Activated CD8-positive, alpha-beta memory T cell treated with anti-CD3 and anti-CD28 coated beads, Interleukin-2, amount 10 ng/mL, durations not matched to agents 7 days and 5 days (primary cell): ENCODE measurements around the gene RANBP3. TPM values are rescaled to one million over a fixed set of nuclear protein-coding genes. Genes with fewer than 3 reads are reported as not detected.

Source experiments
- ATAC-seq: fragments of 150-1000 bp; cut with Tn5 transposase; one replicate; pipeline ENCODE4 v1.10.0; 2021; ENCODE audit warnings: moderate library complexity
- CTCF ChIA-PET: fragments of 350-600 bp; sonication (Branson Sonifier 250); formaldehyde crosslinking; loops from one replicate; lab custom pipeline; 2021; ENCODE audit warnings: antibody characterized with exemption; lab: Charles Lee
- DNase-seq: peaks from one replicate; pipeline ENCODE4 v3.0.0-alpha.2; 2020
- H3K27ac Mint-ChIP-seq: one replicate; pipeline ENCODE4 v1.8.0; 2021; ENCODE audit warnings: mild to moderate bottlenecking, mixed read lengths
- H3K27me3 Mint-ChIP-seq: one replicate; pipeline ENCODE4 v1.8.0; 2021; ENCODE audit warnings: mixed read lengths
- H3K36me3 Mint-ChIP-seq: one replicate; pipeline ENCODE4 v1.8.0; 2021; ENCODE audit warnings: mild to moderate bottlenecking, mixed read lengths
- H3K4me1 Mint-ChIP-seq: one replicate; pipeline ENCODE4 v1.8.0; 2021; ENCODE audit warnings: mixed read lengths
- H3K4me3 Mint-ChIP-seq: one replicate; pipeline ENCODE4 v1.8.0; 2021; ENCODE audit warnings: mild to moderate bottlenecking, moderate library complexity, mixed read lengths
- H3K9me3 Mint-ChIP-seq: one replicate; pipeline ENCODE4 v1.8.0; 2022; ENCODE audit warnings: low read depth, mixed read lengths
- total RNA-seq, 2 experiments: library from RNA; stranded (reverse); gene quantifications; one replicate each; pipeline ENCODE4 v1.2.3, GENCODE V29; 2021

Gene RANBP3
- total RNA-seq, 2 experiments from 2014 or later, result 97.8 to 108 TPM

GRCh38 chr19:5943045-5943444 lies 34.9 kb downstream of the RANBP3 start:
- no peak overlapping the region for H3K27ac Mint-ChIP-seq

GRCh38 chr19:5941673-5942072 lies 36.3 kb downstream of the RANBP3 start:
- H3K27me3 Mint-ChIP-seq, result no peaks in the 10 kb centered on the region
- no peaks in the 10 kb centered on the region for H3K9me3 Mint-ChIP-seq
- H3K36me3 Mint-ChIP-seq, result peaks cover 4% of the 10 kb centered on the region
- no peak overlapping the region for H3K27ac Mint-ChIP-seq
- ATAC-seq (no peak), DNase-seq (no peak)
- CTCF ChIA-PET, result interaction anchor here (1.1 kb wide), 1 partner anchor 26 kb away, joined by 3 read pairs; no protein-coding TSS in a partner anchor
- no peak overlapping the region for H3K4me3 Mint-ChIP-seq
- H3K4me1 Mint-ChIP-seq, result peaks cover 2% of the 10 kb centered on the region

More at GRCh38 chr19:5943045-5943444, 34.9 kb downstream of the RANBP3 start:
- DNase-seq, result no peak
- CTCF ChIA-PET, result no interaction called here
- Mint-ChIP-seq H3K9me3 (no peaks in the 10 kb centered on the region), H3K4me3 (no peak overlapping the region), H3K4me1 (peaks cover 8% of the 10 kb centered on the region), H3K36me3 (peaks cover 3% of the 10 kb centered on the region), H3K27me3 (no peaks in the 10 kb centered on the region)
- ATAC-seq, result no peak

- no peak for ATAC-seq
- Mint-ChIP-seq H3K4me3 (no peak overlapping the region), H3K9me3 (no peaks in the 10 kb centered on the region), H3K27ac (no peak overlapping the region), H3K4me1 (peaks cover 2% of the 10 kb centered on the region), H3K36me3 (peaks cover 6% of the 10 kb centered on the region), H3K27me3 (no peaks in the 10 kb centered on the region)
- CTCF ChIA-PET, result interaction anchor here (1.1 kb wide), 1 partner anchor 27 kb away, joined by 3 read pairs; no protein-coding TSS in a partner anchor
- DNase-seq, result no peak
Observed at GRCh38 chr19:5940260-5941208, 37.4 kb downstream of the RANBP3 start.

GRCh38 chr19:5937550-5937949 lies 40.4 kb downstream of the RANBP3 start:
- Mint-ChIP-seq H3K9me3 (no peaks in the 10 kb centered on the region), H3K27me3 (no peaks in the 10 kb centered on the region), H3K4me1 (no peaks in the 10 kb centered on the region), H3K36me3 (peaks cover 6% of the 10 kb centered on the region), H3K4me3 (no peak overlapping the region), H3K27ac (no peak overlapping the region)
- DNase-seq (no peak), ATAC-seq (no peak)
- CTCF ChIA-PET, result interaction anchor here (0.7 to 2.2 kb wide), 4 partner anchors 30 to 134 kb away, joined by 3 to 6 read pairs (median 3); no protein-coding TSS in a partner anchor

GRCh38 chr19:5936292-5936592 lies 41.7 kb downstream of the RANBP3 start:
- Mint-ChIP-seq H3K9me3 (no peaks in the 10 kb centered on the region), H3K27me3 (no peaks in the 10 kb centered on the region), H3K4me3 (no peak overlapping the region), H3K27ac (no peak overlapping the region), H3K36me3 (peaks cover 7% of the 10 kb centered on the region), H3K4me1 (no peaks in the 10 kb centered on the region)
- CTCF ChIA-PET, result interaction anchor here (0.7 to 1.5 kb wide), 2 partner anchors 15 to 32 kb away, joined by 3 to 4 read pairs; no protein-coding TSS in a partner anchor
- DNase-seq (no peak), ATAC-seq (no peak)

DNA sequence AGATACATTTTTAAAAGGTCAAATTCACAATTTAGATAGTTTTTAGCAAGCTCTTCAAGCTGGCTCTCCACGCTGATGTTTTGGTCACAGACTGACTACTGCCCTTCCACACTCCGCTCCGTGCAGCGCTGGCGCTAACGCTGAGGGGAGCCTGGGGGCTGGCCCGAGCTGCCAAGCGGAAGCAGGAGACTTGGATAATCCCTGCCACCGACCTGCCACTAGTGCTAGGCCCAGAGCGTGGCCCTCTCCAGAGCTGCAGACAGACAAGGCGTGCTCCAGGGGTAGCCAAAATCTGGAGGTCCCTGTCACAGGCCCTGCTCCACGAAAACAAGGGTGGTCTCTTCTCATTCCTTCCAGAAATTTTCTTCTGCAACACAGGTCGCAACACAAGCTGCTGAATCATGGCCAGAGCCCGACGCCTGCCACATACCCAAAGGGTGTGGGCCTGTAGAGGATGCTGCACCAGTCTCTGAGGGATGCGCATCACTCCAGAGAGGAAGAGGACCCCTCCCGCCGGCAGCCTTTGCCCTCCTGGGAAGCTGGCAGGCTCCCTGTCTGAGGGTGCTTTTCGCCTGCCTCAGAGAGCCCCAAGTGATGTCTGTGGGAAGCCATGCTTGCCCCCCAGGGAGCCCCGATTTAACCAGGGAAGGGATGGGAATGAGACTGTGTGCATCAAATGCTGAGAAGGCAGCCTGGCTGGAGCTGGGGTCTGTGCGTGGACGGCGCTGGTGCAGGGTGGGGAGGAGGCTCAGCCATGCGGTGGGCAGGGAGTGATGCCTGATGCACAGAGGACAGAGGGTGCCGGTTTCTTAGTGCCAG lies 42.3 kb downstream of the RANBP3 start:
- no peak for DNase-seq
- no peak overlapping the region for H3K4me3 Mint-ChIP-seq
- peaks cover 9% of the 10 kb centered on the region for H3K36me3 Mint-ChIP-seq
- no peak for ATAC-seq
- no peaks in the 10 kb centered on the region for H3K9me3 Mint-ChIP-seq
- no peak overlapping the region for H3K27ac Mint-ChIP-seq
- no peaks in the 10 kb centered on the region for H3K4me1 Mint-ChIP-seq
- CTCF ChIA-PET, result interaction anchor here (0.7 to 1.5 kb wide), 2 partner anchors 15 to 32 kb away, joined by 3 to 4 read pairs; no protein-coding TSS in a partner anchor
- H3K27me3 Mint-ChIP-seq, result no peaks in the 10 kb centered on the region

- no peaks in the 10 kb centered on the region for H3K9me3 Mint-ChIP-seq
- H3K27ac Mint-ChIP-seq, result no peak overlapping the region
- ATAC-seq (no peak), DNase-seq (no peak)
- CTCF ChIA-PET, result interaction anchor here (1.5 kb wide), 1 partner anchor 16 kb away, joined by 4 read pairs; no protein-coding TSS in a partner anchor
- H3K27me3 Mint-ChIP-seq, result no peaks in the 10 kb centered on the region
- peaks cover 14% of the 10 kb centered on the region for H3K36me3 Mint-ChIP-seq
- no peak overlapping the region for H3K4me3 Mint-ChIP-seq
- no peaks in the 10 kb centered on the region for H3K4me1 Mint-ChIP-seq
Observed at GRCh38 chr19:5934774-5935472, 43.0 kb downstream of the RANBP3 start.

- Mint-ChIP-seq H3K9me3 (no peaks in the 10 kb centered on the region), H3K4me1 (no peaks in the 10 kb centered on the region), H3K27ac (no peak overlapping the region), H3K4me3 (no peak overlapping the region), H3K27me3 (no peaks in the 10 kb centered on the region), H3K36me3 (peaks cover 15% of the 10 kb centered on the region)
- CTCF ChIA-PET, result no interaction called here
- no peak for DNase-seq
- ATAC-seq, result no peak
Observed at GRCh38 chr19:5934069-5934401, 43.9 kb downstream of the RANBP3 start.

DNA sequence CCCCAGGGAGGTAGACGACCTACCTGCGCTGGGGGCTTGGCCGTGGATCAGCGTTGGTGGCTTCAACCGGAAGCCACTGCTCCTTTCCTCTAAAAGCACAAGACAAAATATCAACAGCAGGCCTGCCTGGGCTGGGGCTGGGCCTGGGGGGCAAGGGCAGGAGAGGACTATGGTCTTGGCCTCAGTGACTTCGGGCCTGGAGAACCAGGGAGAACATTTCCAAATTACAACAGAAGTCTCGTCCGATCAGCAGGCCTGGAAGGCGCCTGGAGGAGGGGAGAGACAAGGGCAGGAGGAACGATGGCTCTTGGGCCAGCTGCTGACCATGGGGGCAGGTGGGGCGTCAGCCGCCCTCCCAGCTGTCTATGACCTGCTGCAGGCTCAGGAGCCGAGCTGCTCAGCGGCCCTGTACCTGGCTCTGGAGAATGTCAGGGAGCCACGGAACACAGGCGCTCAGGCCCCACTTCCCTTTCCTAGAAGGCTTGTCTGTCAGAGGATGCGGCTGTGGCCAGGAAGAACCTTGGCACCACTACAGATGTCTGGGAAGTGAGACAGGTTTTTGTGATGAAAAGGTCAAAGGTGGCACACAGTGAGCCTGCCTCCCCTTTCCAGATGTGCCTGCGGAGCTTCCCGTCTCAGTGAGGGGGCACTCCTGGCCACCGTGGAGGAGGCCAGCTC lies 44.4 kb downstream of the RANBP3 start:
- CTCF ChIA-PET, result no interaction called here
- H3K36me3 Mint-ChIP-seq, result peaks cover 17% of the 10 kb centered on the region

GRCh38 chr19:5932609-5933262 lies 45.2 kb downstream of the RANBP3 start:
- Mint-ChIP-seq H3K4me1 (no peaks in the 10 kb centered on the region), H3K4me3 (no peak overlapping the region), H3K27me3 (no peaks in the 10 kb centered on the region), H3K36me3 (peaks cover 25% of the 10 kb centered on the region), H3K27ac (no peak overlapping the region), H3K9me3 (no peaks in the 10 kb centered on the region)
- DNase-seq (no peak), ATAC-seq (no peak)
- CTCF ChIA-PET, result no interaction called here

More for the DNA sequence above, 44.4 kb downstream of the RANBP3 start:
- no peaks in the 10 kb centered on the region for H3K27me3 Mint-ChIP-seq
- no peaks in the 10 kb centered on the region for H3K4me1 Mint-ChIP-seq
- H3K4me3 Mint-ChIP-seq, result no peak overlapping the region
- no peak for ATAC-seq
- H3K27ac Mint-ChIP-seq, result no peak overlapping the region
- no peak for DNase-seq
- H3K9me3 Mint-ChIP-seq, result no peaks in the 10 kb centered on the region

DNA sequence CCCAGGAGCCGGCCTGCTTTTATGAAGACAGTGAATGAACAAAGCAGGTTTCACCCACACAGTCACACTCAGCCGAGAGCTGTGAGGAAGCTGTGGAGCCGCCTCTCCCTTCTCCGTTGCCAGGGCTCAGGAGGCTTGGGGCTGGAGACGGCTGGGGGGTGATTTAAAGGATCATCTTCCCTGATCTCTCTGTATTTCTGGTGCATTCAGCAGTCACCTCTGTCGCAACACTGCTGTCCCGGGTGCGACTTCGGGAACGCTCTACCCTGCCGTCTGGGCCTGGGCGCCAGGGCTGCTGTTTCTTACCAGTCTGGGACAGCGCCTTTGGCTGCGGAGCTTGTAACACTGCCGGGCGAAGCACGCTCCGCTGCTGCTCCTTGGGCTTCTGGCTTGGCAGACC lies 45.8 kb downstream of the RANBP3 start:
- Mint-ChIP-seq H3K36me3 (peaks cover 24% of the 10 kb centered on the region), H3K4me1 (no peaks in the 10 kb centered on the region), H3K27me3 (no peaks in the 10 kb centered on the region), H3K9me3 (no peaks in the 10 kb centered on the region), H3K4me3 (no peak overlapping the region), H3K27ac (no peak overlapping the region)
- DNase-seq (no peak), ATAC-seq (no peak)
- CTCF ChIA-PET, result no interaction called here

GRCh38 chr19:5931251-5931650 lies 46.7 kb downstream of the RANBP3 start:
- H3K9me3 Mint-ChIP-seq, result no peaks in the 10 kb centered on the region
- no peak overlapping the region for H3K27ac Mint-ChIP-seq
- H3K27me3 Mint-ChIP-seq, result no peaks in the 10 kb centered on the region
- CTCF ChIA-PET, result interaction anchor here (1.0 to 2.1 kb wide), 2 partner anchors 37 to 127 kb away, joined by 4 read pairs; no protein-coding TSS in a partner anchor
- ATAC-seq (no peak), DNase-seq (no peak)
- peaks cover 23% of the 10 kb centered on the region for H3K36me3 Mint-ChIP-seq
- no peaks in the 10 kb centered on the region for H3K4me1 Mint-ChIP-seq
- H3K4me3 Mint-ChIP-seq, result no peak overlapping the region
